GM12891 (cell line): ENCODE data around the gene KLF14.

ENCODE experiments used
- POLR2A ChIP-seq: IDR thresholded peaks from 2 replicates; pipeline ENCODE4 v1.6.1; 2011; ENCODE audit warnings: low read depth, low read length, control low read depth
- POLR2AphosphoS5 ChIP-seq: IDR thresholded peaks from 2 replicates; pipeline ENCODE4 v1.6.1; 2011; ENCODE audit warnings: low read depth, low read length, control low read depth
- POU2F2 ChIP-seq: IDR thresholded peaks from 2 replicates; pipeline ENCODE4 v1.6.1; 2011; ENCODE audit warnings: low read depth, mild to moderate bottlenecking, control low read depth, low read length, moderate library complexity
- SPI1 ChIP-seq: IDR thresholded peaks from 2 replicates; pipeline ENCODE4 v1.6.1; 2011; ENCODE audit warnings: low read depth, low read length, control low read depth
- TAF1 ChIP-seq: IDR thresholded peaks from 2 replicates; pipeline ENCODE4 v1.6.1; 2011; ENCODE audit warnings: low read depth, low read length, control low read depth

- TF ChIP-seq POLR2A: no peak
- TF ChIP-seq POLR2AphosphoS5: no peak
- no peak for TF ChIP-seq SPI1
- TF ChIP-seq TAF1: no peak
- TF ChIP-seq POU2F2: no peak
Measured at GRCh38 chr7:130736298-130736900, 2.4 kb upstream of the KLF14 start.
